Dendritic cell treated with granulocyte-macrophage colony-stimulating factor and Interleukin-4, amounts not matched to agents 40 ng/mL and 50 ng/mL, for 4 days (primary cell): Measurements from ENCODE around the gene NINJ2.

ENCODE experiments used
- H3K27ac Mint-ChIP-seq: one replicate; pipeline ENCODE4 v1.8.0; 2022; ENCODE audit warnings: mild to moderate bottlenecking, mixed read lengths
- H3K27me3 Mint-ChIP-seq: one replicate; pipeline ENCODE4 v1.8.0; 2022; ENCODE audit warnings: mild to moderate bottlenecking, mixed read lengths
- H3K36me3 Mint-ChIP-seq: one replicate; pipeline ENCODE4 v1.8.0; 2022; ENCODE audit warnings: low read depth, mixed read lengths
- H3K4me1 Mint-ChIP-seq: one replicate; pipeline ENCODE4 v1.8.0; 2022; ENCODE audit warnings: low read depth, mixed read lengths
- H3K4me3 Mint-ChIP-seq: one replicate; pipeline ENCODE4 v1.8.0; 2022; ENCODE audit warnings: mild to moderate bottlenecking, moderate library complexity, mixed read lengths
- H3K9me3 Mint-ChIP-seq: one replicate; pipeline ENCODE4 v1.8.0; 2022; ENCODE audit warnings: mixed read lengths
- intact Hi-C: fragments of 100-400 bp; cut with micrococcal nuclease; formaldehyde crosslinking; loops from one replicate; pipeline ENCODE4 v1.15.0; 2022

The NINJ2 gene

GRCh38 chr12:690466-690865, 27.2 kb upstream of the NINJ2 start:
- H3K4me1 Mint-ChIP-seq, result peaks cover 10% of the 10 kb centered on the region
- no peaks in the 10 kb centered on the region for H3K9me3 Mint-ChIP-seq
- no peak overlapping the region for H3K27ac Mint-ChIP-seq
- H3K27me3 Mint-ChIP-seq, result no peaks in the 10 kb centered on the region
- intact Hi-C loops, result no loop called here
- H3K4me3 Mint-ChIP-seq, result no peak overlapping the region
- H3K36me3 Mint-ChIP-seq, result no peaks in the 10 kb centered on the region

GRCh38 chr12:685388-685787, 22.1 kb upstream of the NINJ2 start:
- Mint-ChIP-seq H3K27ac (no peak overlapping the region), H3K36me3 (no peaks in the 10 kb centered on the region), H3K27me3 (no peaks in the 10 kb centered on the region), H3K4me3 (no peak overlapping the region), H3K9me3 (no peaks in the 10 kb centered on the region), H3K4me1 (no peaks in the 10 kb centered on the region)
- intact Hi-C loops, result loop anchor here (5.0 kb wide), 1 partner anchor 37 kb away; no protein-coding TSS in a partner anchor

GRCh38 chr12:684416-684815, 21.2 kb upstream of the NINJ2 start:
- intact Hi-C loops, result no loop called here
- H3K27me3 Mint-ChIP-seq, result no peaks in the 10 kb centered on the region
- H3K9me3 Mint-ChIP-seq, result no peaks in the 10 kb centered on the region
- H3K36me3 Mint-ChIP-seq, result no peaks in the 10 kb centered on the region
- H3K27ac Mint-ChIP-seq, result no peak overlapping the region
- no peak overlapping the region for H3K4me3 Mint-ChIP-seq
- no peaks in the 10 kb centered on the region for H3K4me1 Mint-ChIP-seq

- Mint-ChIP-seq H3K4me1 (peaks cover 8% of the 10 kb centered on the region), H3K4me3 (no peak overlapping the region)
- intact Hi-C loops, result no loop called here
Observed at GRCh38 chr12:681568-682256, 18.5 kb upstream of the NINJ2 start.

GRCh38 chr12:678747-679712, 15.8 kb upstream of the NINJ2 start:
- Mint-ChIP-seq H3K27ac (no peak overlapping the region), H3K36me3 (no peaks in the 10 kb centered on the region), H3K4me3 (no peak overlapping the region), H3K27me3 (peaks cover 6% of the 10 kb centered on the region), H3K9me3 (no peaks in the 10 kb centered on the region), H3K4me1 (peaks cover 14% of the 10 kb centered on the region)
- intact Hi-C loops, result no loop called here

More at GRCh38 chr12:681568-682256, 18.5 kb upstream of the NINJ2 start:
- Mint-ChIP-seq H3K27ac (no peak overlapping the region), H3K9me3 (no peaks in the 10 kb centered on the region), H3K27me3 (peaks cover 6% of the 10 kb centered on the region), H3K36me3 (no peaks in the 10 kb centered on the region)

GRCh38 chr12:675562-675961, 12.3 kb upstream of the NINJ2 start:
- H3K4me1 Mint-ChIP-seq, result peaks cover 19% of the 10 kb centered on the region
- peaks cover 7% of the 10 kb centered on the region for H3K27me3 Mint-ChIP-seq
- H3K27ac Mint-ChIP-seq, result no peak overlapping the region
- H3K9me3 Mint-ChIP-seq, result no peaks in the 10 kb centered on the region
- no peaks in the 10 kb centered on the region for H3K36me3 Mint-ChIP-seq
- intact Hi-C loops, result no loop called here
- no peak overlapping the region for H3K4me3 Mint-ChIP-seq

- intact Hi-C loops, result no loop called here
- no peak overlapping the region for H3K27ac Mint-ChIP-seq
- no peaks in the 10 kb centered on the region for H3K9me3 Mint-ChIP-seq
- H3K4me1 Mint-ChIP-seq, result peaks cover 19% of the 10 kb centered on the region
- H3K27me3 Mint-ChIP-seq, result peaks cover 7% of the 10 kb centered on the region
- no peak overlapping the region for H3K4me3 Mint-ChIP-seq
- no peaks in the 10 kb centered on the region for H3K36me3 Mint-ChIP-seq
Observed at GRCh38 chr12:674272-674781, 11.1 kb upstream of the NINJ2 start.

GRCh38 chr12:673849-674248, 10.6 kb upstream of the NINJ2 start:
- peaks cover 5% of the 10 kb centered on the region for H3K27me3 Mint-ChIP-seq
- no peaks in the 10 kb centered on the region for H3K9me3 Mint-ChIP-seq
- H3K27ac Mint-ChIP-seq, result no peak overlapping the region
- no peak overlapping the region for H3K4me3 Mint-ChIP-seq
- intact Hi-C loops, result no loop called here
- no peaks in the 10 kb centered on the region for H3K36me3 Mint-ChIP-seq
- H3K4me1 Mint-ChIP-seq, result peaks cover 16% of the 10 kb centered on the region

GRCh38 chr12:669576-669945, 6.3 kb upstream of the NINJ2 start:
- peaks cover 22% of the 10 kb centered on the region for H3K4me1 Mint-ChIP-seq
- H3K9me3 Mint-ChIP-seq, result no peaks in the 10 kb centered on the region
- no peak overlapping the region for H3K4me3 Mint-ChIP-seq
- no peaks in the 10 kb centered on the region for H3K36me3 Mint-ChIP-seq
- H3K27me3 Mint-ChIP-seq, result peaks cover 1% of the 10 kb centered on the region
- intact Hi-C loops, result loop anchor here (10.0 kb wide), 1 partner anchor 55 kb away; no protein-coding TSS in a partner anchor
- no peak overlapping the region for H3K27ac Mint-ChIP-seq

GRCh38 chr12:668090-668481, 4.8 kb upstream of the NINJ2 start:
- Mint-ChIP-seq H3K36me3 (no peaks in the 10 kb centered on the region), H3K27ac (no peak overlapping the region), H3K27me3 (no peaks in the 10 kb centered on the region), H3K4me3 (no peak overlapping the region), H3K4me1 (peaks cover 17% of the 10 kb centered on the region), H3K9me3 (no peaks in the 10 kb centered on the region)
- intact Hi-C loops, result loop anchor here (10.0 kb wide), 1 partner anchor 57 kb away; no protein-coding TSS in a partner anchor

- peaks cover 30% of the 10 kb centered on the region for H3K4me1 Mint-ChIP-seq
- peak overlapping the region; percentile 47 for H3K27ac Mint-ChIP-seq
- intact Hi-C loops, result loop anchor here (10.0 kb wide), 1 partner anchor 58 kb away; no protein-coding TSS in a partner anchor
- H3K27me3 Mint-ChIP-seq, result no peaks in the 10 kb centered on the region
- H3K4me3 Mint-ChIP-seq, result no peak overlapping the region
- no peaks in the 10 kb centered on the region for H3K9me3 Mint-ChIP-seq
- H3K36me3 Mint-ChIP-seq, result no peaks in the 10 kb centered on the region
Observed at GRCh38 chr12:666766-667308, 3.6 kb upstream of the NINJ2 start.

- Mint-ChIP-seq H3K27ac (no peak overlapping the region), H3K4me3 (no peak overlapping the region), H3K27me3 (no peaks in the 10 kb centered on the region), H3K4me1 (peaks cover 36% of the 10 kb centered on the region), H3K9me3 (no peaks in the 10 kb centered on the region), H3K36me3 (no peaks in the 10 kb centered on the region)
- intact Hi-C loops, result loop anchor here (10.0 kb wide), 1 partner anchor 59 kb away; no protein-coding TSS in a partner anchor
Observed at GRCh38 chr12:666066-666465, 2.8 kb upstream of the NINJ2 start.

- H3K27ac Mint-ChIP-seq, result no peak overlapping the region
- no peaks in the 10 kb centered on the region for H3K9me3 Mint-ChIP-seq
- no peak overlapping the region for H3K4me3 Mint-ChIP-seq
- no peaks in the 10 kb centered on the region for H3K36me3 Mint-ChIP-seq
- intact Hi-C loops, result loop anchor here (10.0 kb wide), 1 partner anchor 60 kb away; no protein-coding TSS in a partner anchor
- peaks cover 36% of the 10 kb centered on the region for H3K4me1 Mint-ChIP-seq
- H3K27me3 Mint-ChIP-seq, result no peaks in the 10 kb centered on the region
Observed at GRCh38 chr12:664779-665092, 1.5 kb upstream of the NINJ2 start.
